Esophagus muscularis mucosa (tissue), 4 donors: Measurements from ENCODE around the gene PTX4. TPM values are rescaled to one million over a fixed set of nuclear protein-coding genes. Genes with fewer than 3 reads are reported as not detected.

ENCODE experiments used
- DNase-seq: peaks from one replicate; pipeline ENCODE4 v3.0.0-alpha.2; 2017; ENCODE audit errors: extremely low spot score
- H3K27ac ChIP-seq, 4 donors: fragments of 200-600 bp; sonication (generic); replicated peaks in 1 of 4; 1 replicate in 3 of 4; 2 replicates in 1 of 4; pipeline ENCODE4 v1.5.1; 2016 to 2019; ENCODE audit warnings: mild to moderate bottlenecking in 1 of 4
- H3K27me3 ChIP-seq, 4 donors: fragments of 200-600 bp; sonication (generic); one replicate each; pipeline versions ENCODE4 v1.5.1 to v1.6.0; 2016 to 2019
- H3K36me3 ChIP-seq, 4 donors: fragments of 200-600 bp; sonication (generic); one replicate each; pipeline ENCODE4 v1.5.1; 2016 to 2019
- H3K4me1 ChIP-seq, 4 donors: fragments of 200-600 bp; sonication (generic); one replicate each; pipeline ENCODE4 v1.5.1; 2016 to 2019
- H3K4me3 ChIP-seq, 4 donors: fragments of 200-600 bp; sonication (generic); 1 replicate in 2 of 4; 2 replicates in 2 of 4; pipeline ENCODE4 v1.5.1; 2016 to 2019; ENCODE audit warnings: mild to moderate bottlenecking in 4 of 4, moderate library complexity in 1 of 4
- H3K9me3 ChIP-seq, 4 donors: fragments of 200-600 bp; sonication (generic); 1 replicate in 3 of 4; 2 replicates in 1 of 4; pipeline ENCODE4 v1.5.1; 2016 to 2019
- EP300 ChIP-seq: sonication (generic); formaldehyde crosslinking; IDR thresholded peaks from one replicate; pipeline ENCODE4 v1.6.1; 2017; ENCODE audit warnings: antibody characterized with exemption
- POLR2A ChIP-seq: fragments of 450-650 bp; IDR thresholded peaks from one replicate; pipeline ENCODE4 v1.6.1; 2017; ENCODE audit warnings: antibody characterized with exemption, moderate library complexity, mild to moderate bottlenecking, low read depth
- POLR2AphosphoS5 ChIP-seq, 2 donors: sonication (generic); formaldehyde crosslinking; IDR thresholded peaks; one replicate each; pipeline ENCODE4 v1.6.1; 2017; ENCODE audit warnings: antibody characterized with exemption in 2 of 2
- WGBS: methylation state at CpG from one replicate; pipeline ENCODE4 v1.1.5; 2018; 5-methylcytosine and 5-hydroxymethylcytosine counted together
- intact Hi-C: fragments of 100-400 bp; cut with DNase I; formaldehyde crosslinking; loops from one replicate; pipeline ENCODE4 v1.15.1; 2023
- total RNA-seq, 4 donors: library from RNA; depleted of rRNA; stranded (reverse); fragments of >200 nt; gene quantifications; one replicate each; pipeline versions ENCODE4 v1.1.0 to v1.2.1, GENCODE V29; 2016
- TF ChIP-seq, protein P1 (sequence below), 3 experiments: fragments of 200-600 bp in 2 of 3; fragments of 450-650 bp in 1 of 3; sonication (generic) in 2 of 3; IDR thresholded peaks; one replicate each; pipeline ENCODE4 v1.5.1; 2017 to 2019; ENCODE audit warnings: antibody characterized with exemption in 3 of 3, mild to moderate bottlenecking in 2 of 3, moderate library complexity in 1 of 3

PTX4 gene
- total RNA-seq, 4 donors from 2014 or later: 0.39 to 0.75 (median 0.66) TPM; not detected in 1

- no peak overlapping the region for H3K27ac ChIP-seq
- H3K36me3 ChIP-seq: peaks cover 28 to 86% (median 68%) of the 10 kb centered on the region in 4 donors
- 81% methylated on average over 16 of the region's 24 CpGs for WGBS
- intact Hi-C loops: no loop called here
- no peak overlapping the region for H3K4me3 ChIP-seq
- H3K9me3 ChIP-seq: no peaks in the 10 kb centered on the region
- TF ChIP-seq, protein P1, sequence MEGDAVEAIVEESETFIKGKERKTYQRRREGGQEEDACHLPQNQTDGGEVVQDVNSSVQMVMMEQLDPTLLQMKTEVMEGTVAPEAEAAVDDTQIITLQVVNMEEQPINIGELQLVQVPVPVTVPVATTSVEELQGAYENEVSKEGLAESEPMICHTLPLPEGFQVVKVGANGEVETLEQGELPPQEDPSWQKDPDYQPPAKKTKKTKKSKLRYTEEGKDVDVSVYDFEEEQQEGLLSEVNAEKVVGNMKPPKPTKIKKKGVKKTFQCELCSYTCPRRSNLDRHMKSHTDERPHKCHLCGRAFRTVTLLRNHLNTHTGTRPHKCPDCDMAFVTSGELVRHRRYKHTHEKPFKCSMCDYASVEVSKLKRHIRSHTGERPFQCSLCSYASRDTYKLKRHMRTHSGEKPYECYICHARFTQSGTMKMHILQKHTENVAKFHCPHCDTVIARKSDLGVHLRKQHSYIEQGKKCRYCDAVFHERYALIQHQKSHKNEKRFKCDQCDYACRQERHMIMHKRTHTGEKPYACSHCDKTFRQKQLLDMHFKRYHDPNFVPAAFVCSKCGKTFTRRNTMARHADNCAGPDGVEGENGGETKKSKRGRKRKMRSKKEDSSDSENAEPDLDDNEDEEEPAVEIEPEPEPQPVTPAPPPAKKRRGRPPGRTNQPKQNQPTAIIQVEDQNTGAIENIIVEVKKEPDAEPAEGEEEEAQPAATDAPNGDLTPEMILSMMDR (IDR thresholded peaks at IDR 0.05): no peak
- TF ChIP-seq POLR2A (no peak), EP300 (no peak), POLR2AphosphoS5 (IDR thresholded peaks at IDR 0.05) (no peak)
- H3K4me1 ChIP-seq: no peaks in the 10 kb centered on the region
- no peaks in the 10 kb centered on the region for H3K27me3 ChIP-seq
- no peak for DNase-seq
Observed at GRCh38 chr16:1461146-1461545, 27.6 kb downstream of the PTX4 start.

GRCh38 chr16:1460602-1461138, 28.1 kb downstream of the PTX4 start:
- TF ChIP-seq EP300 (no peak), POLR2A (no peak), POLR2AphosphoS5 (IDR thresholded peaks at IDR 0.05) (no peak)
- TF ChIP-seq, protein P1 (IDR thresholded peaks at IDR 0.05): no peak
- H3K4me3 ChIP-seq: no peak overlapping the region
- intact Hi-C loops: no loop called here
- peaks cover 33 to 87% (median 73%) of the 10 kb centered on the region in 4 donors for H3K36me3 ChIP-seq
- H3K9me3 ChIP-seq: no peaks in the 10 kb centered on the region
- no peaks in the 10 kb centered on the region for H3K27me3 ChIP-seq
- 90% methylated on average over 21 of the region's 30 CpGs for WGBS
- H3K27ac ChIP-seq: no peak overlapping the region
- DNase-seq: no peak
- H3K4me1 ChIP-seq: no peaks in the 10 kb centered on the region

DNA sequence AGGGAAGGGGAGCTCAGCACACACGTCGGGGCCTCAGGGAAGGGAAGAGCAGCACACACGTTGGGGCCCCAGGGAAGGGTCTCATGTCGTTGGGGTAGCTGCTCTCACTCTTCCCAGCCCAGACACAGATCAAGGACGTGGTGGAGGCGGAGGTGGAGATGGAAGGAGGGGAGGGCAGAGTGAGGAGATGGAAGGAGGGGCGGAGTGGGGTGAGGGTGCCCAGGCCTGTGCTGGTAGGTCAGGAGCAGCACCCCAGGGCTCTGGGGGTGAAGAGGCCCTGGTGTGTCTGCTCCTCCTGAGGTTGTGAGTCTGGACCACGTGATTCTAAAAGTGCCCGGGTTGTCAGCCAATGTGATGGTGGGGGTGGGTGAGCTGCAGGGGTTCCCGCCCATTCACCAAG, 28.8 kb downstream of the PTX4 start:
- DNase-seq: no peak
- Histone ChIP-seq H3K4me3 (no peak overlapping the region), H3K4me1 (no peaks in the 10 kb centered on the region), H3K27ac (no peak overlapping the region), H3K27me3 (no peaks in the 10 kb centered on the region), H3K9me3 (no peaks in the 10 kb centered on the region), H3K36me3 (peaks cover 38 to 89% (median 77%) of the 10 kb centered on the region in 4 donors)
- TF ChIP-seq POLR2A: no peak
- WGBS: 74% methylated on average over 9 of the region's 10 CpGs
- intact Hi-C loops: no loop called here

GRCh38 chr16:1458977-1459341, 29.8 kb downstream of the PTX4 start:
- peaks cover 48 to 89% (median 79%) of the 10 kb centered on the region in 4 donors for H3K36me3 ChIP-seq
- no peaks in the 10 kb centered on the region for H3K27me3 ChIP-seq
- H3K27ac ChIP-seq: no peak overlapping the region
- H3K4me1 ChIP-seq: no peaks in the 10 kb centered on the region
- H3K4me3 ChIP-seq: no peak overlapping the region
- intact Hi-C loops: no loop called here
- 100% methylated on average over 1 of the region's 14 CpGs for WGBS
- TF ChIP-seq, protein P1 (IDR thresholded peaks at IDR 0.05): no peak
- TF ChIP-seq POLR2AphosphoS5 (IDR thresholded peaks at IDR 0.05): no peak
- no peak for TF ChIP-seq POLR2A
- no peak for TF ChIP-seq EP300
- no peak for DNase-seq
- H3K9me3 ChIP-seq: no peaks in the 10 kb centered on the region

GRCh38 chr16:1458336-1458976, 30.3 kb downstream of the PTX4 start:
- no peak for DNase-seq
- H3K4me1 ChIP-seq: no peaks in the 10 kb centered on the region
- intact Hi-C loops: no loop called here
- peaks cover 53 to 89% (median 84%) of the 10 kb centered on the region in 4 donors for H3K36me3 ChIP-seq
- H3K4me3 ChIP-seq: no peak overlapping the region
- H3K9me3 ChIP-seq: no peaks in the 10 kb centered on the region
- TF ChIP-seq, protein P1 (IDR thresholded peaks at IDR 0.05): no peak
- no peak for TF ChIP-seq EP300
- TF ChIP-seq POLR2AphosphoS5 (IDR thresholded peaks at IDR 0.05): no peak
- TF ChIP-seq POLR2A: no peak
- H3K27me3 ChIP-seq: no peaks in the 10 kb centered on the region
- no peak overlapping the region for H3K27ac ChIP-seq
- 91% methylated on average over 18 of the region's 26 CpGs for WGBS
